AG10803 (cell line): ENCODE measurements around the gene PKN2.
"Not testable (repeated sequence)": the region's sequence is repeated elsewhere in the genome, so short reads cannot be mapped to it uniquely, and the experiment has no call there.

Source experiments
- DNase-seq: peaks from one replicate; pipeline ENCODE4 v3.0.0; 2010; ENCODE audit warnings: low read depth
- H3K4me3 ChIP-seq: 2 replicates; pipeline ENCODE4 v1.5.1; 2011; ENCODE audit warnings: mild to moderate bottlenecking, low read length, control low read depth
- CTCF ChIP-seq: conservative IDR thresholded peaks from 2 replicates; pipeline ENCODE4 v1.5.1; 2011; ENCODE audit warnings: mild to moderate bottlenecking, low read length, control low read depth, inconsistent platforms

PKN2 gene

GRCh38 chr1:88877911-88878310 is 193.8 kb downstream of the PKN2 start:
- no peak overlapping the region for H3K4me3 ChIP-seq
- no peak for DNase-seq
- no peak for TF ChIP-seq CTCF

DNA sequence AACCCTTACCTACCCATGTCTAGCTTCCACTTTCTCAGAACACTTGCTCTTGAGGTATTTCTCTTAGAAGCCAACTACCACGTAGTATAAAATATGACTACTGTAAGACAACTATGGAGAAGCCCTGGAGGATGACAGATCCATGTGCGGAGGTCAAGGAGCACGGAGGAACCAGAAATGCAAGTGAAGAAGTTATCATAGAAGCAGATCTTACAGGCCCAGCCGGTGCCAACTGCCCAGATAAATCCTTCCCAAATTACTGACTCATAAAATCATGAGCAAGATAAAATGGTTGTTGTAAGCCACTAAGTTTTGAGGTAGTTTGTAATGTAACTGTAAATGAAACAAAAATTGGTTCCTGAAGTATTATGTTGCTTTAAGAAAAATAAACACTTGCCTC is 194.7 kb downstream of the PKN2 start:
- no peak overlapping the region for H3K4me3 ChIP-seq
- no peak for TF ChIP-seq CTCF
- no peak for DNase-seq

- not testable (repeated sequence) for DNase-seq, H3K4me3 ChIP-seq
Observed at GRCh38 chr1:88880717-88881116, 196.6 kb downstream of the PKN2 start.

- no peak for TF ChIP-seq CTCF
- H3K4me3 ChIP-seq, result no peak overlapping the region
- no peak for DNase-seq
Observed at GRCh38 chr1:88883156-88883555, 199.1 kb downstream of the PKN2 start.
